Spleen (tissue), 7 donors: Measurements from ENCODE around the gene IFNA10.

Experiments used
- POLR2A ChIP-seq, 3 donors: fragments of 450-650 bp; IDR thresholded peaks; one replicate each; pipeline ENCODE4 v1.5.1; 2017; ENCODE audit warnings: antibody characterized with exemption in 3 of 3, mild to moderate bottlenecking in 1 of 3
- POLR2AphosphoS5 ChIP-seq, 3 donors: sonication (generic); formaldehyde crosslinking; IDR thresholded peaks; one replicate each; pipeline ENCODE4 v1.5.1; 2017; ENCODE audit warnings: antibody characterized with exemption in 3 of 3
- TF ChIP-seq, protein P1 (sequence below), 11 experiments: fragments of 200-600 bp in 7 of 11; fragments of 450-650 bp in 4 of 11; sonication (generic) in 4 of 11; IDR thresholded peaks in 8 of 11; conservative IDR thresholded peaks in 3 of 11; 1 replicate in 7 of 11; 2 replicates in 4 of 11; pipeline versions ENCODE4 v1.4.0 to v1.8.0; 2016 to 2021; ENCODE audit warnings: antibody characterized with exemption in 11 of 11, inconsistent platforms in 4 of 11, mild to moderate bottlenecking in 1 of 11
- donor health status: DM: no; HTN: no; CAD: no; lungs with moderate emphysema.
- donor health status: DM: no; HTN: no; CAD: no.
- donor health status: DM: no; HTN: no; CAD: no.

GRCh38 chr9:21172156-21172555 is 34.8 kb downstream of the IFNA10 start:
- TF ChIP-seq POLR2AphosphoS5 (IDR thresholded peaks at IDR 0.05) (no peak), POLR2A (IDR thresholded peaks at IDR 0.05) (no peak)
- TF ChIP-seq, protein P1, sequence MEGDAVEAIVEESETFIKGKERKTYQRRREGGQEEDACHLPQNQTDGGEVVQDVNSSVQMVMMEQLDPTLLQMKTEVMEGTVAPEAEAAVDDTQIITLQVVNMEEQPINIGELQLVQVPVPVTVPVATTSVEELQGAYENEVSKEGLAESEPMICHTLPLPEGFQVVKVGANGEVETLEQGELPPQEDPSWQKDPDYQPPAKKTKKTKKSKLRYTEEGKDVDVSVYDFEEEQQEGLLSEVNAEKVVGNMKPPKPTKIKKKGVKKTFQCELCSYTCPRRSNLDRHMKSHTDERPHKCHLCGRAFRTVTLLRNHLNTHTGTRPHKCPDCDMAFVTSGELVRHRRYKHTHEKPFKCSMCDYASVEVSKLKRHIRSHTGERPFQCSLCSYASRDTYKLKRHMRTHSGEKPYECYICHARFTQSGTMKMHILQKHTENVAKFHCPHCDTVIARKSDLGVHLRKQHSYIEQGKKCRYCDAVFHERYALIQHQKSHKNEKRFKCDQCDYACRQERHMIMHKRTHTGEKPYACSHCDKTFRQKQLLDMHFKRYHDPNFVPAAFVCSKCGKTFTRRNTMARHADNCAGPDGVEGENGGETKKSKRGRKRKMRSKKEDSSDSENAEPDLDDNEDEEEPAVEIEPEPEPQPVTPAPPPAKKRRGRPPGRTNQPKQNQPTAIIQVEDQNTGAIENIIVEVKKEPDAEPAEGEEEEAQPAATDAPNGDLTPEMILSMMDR (IDR thresholded peaks at IDR 0.05 in 8 of 11, conservative IDR thresholded peaks at IDR 0.05 in 3 of 11) = no peak
